Measurements from ENCODE around the gene RCN1. TPM values are rescaled to one million over a fixed set of nuclear protein-coding genes. Genes with fewer than 3 reads are reported as not detected.

The RCN1 gene
- total RNA-seq, result 118 and 222 TPM in 2 replicates

DNA sequence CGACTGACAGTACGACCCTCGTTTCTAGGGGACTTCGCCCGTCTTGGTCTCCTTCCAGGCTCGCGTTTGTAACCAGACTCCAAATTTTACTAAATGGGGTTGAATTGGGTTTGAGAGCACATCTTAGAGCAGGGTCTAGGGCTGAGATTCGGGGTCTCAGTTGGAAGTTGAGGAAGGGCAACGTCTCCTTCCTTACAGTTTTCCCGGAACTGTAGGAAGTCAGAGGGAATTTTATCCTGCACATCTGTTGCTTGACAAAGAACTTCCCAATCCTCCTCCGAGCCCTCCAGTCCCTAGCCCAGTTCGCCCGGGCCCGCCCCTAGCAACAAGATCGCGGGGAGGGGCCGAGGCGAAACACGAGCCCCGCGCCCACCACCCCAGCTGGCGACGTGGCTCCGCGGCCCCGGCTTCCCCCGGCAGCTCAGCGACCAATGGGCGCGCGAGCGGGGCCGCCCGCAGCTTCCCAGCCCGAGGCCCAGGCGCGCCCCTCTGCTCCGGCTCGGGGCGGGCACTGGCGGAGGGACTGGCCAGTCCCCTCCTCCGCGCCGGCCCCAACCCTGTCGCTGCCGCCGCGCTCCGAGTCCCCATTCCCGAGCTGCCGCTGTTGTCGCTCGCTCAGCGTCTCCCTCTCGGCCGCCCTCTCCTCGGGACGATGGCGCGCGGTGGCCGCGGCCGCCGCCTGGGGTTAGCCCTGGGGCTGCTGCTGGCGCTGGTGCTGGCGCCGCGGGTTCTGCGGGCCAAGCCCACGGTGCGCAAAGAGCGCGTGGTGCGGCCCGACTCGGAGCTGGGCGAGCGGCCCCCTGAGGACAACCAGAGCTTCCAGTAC, at the start of gene RCN1:
RCN1 (plus strand) TSS at position 530 of the 826 bp plus-strand sequence; CDS start at position 653, 123 bp downstream.
- peak within 1 kb of the TSS; percentile 70 for H3K4me3 ChIP-seq (ENCODE audit: low read depth, low read length)
- DNase-seq (ENCODE audit: low read depth), result no peak
- TF ChIP-seq, protein P1, sequence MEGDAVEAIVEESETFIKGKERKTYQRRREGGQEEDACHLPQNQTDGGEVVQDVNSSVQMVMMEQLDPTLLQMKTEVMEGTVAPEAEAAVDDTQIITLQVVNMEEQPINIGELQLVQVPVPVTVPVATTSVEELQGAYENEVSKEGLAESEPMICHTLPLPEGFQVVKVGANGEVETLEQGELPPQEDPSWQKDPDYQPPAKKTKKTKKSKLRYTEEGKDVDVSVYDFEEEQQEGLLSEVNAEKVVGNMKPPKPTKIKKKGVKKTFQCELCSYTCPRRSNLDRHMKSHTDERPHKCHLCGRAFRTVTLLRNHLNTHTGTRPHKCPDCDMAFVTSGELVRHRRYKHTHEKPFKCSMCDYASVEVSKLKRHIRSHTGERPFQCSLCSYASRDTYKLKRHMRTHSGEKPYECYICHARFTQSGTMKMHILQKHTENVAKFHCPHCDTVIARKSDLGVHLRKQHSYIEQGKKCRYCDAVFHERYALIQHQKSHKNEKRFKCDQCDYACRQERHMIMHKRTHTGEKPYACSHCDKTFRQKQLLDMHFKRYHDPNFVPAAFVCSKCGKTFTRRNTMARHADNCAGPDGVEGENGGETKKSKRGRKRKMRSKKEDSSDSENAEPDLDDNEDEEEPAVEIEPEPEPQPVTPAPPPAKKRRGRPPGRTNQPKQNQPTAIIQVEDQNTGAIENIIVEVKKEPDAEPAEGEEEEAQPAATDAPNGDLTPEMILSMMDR (conservative IDR thresholded peaks at IDR 0.05; ENCODE audit: low read depth, low read length), result no peak

DNA sequence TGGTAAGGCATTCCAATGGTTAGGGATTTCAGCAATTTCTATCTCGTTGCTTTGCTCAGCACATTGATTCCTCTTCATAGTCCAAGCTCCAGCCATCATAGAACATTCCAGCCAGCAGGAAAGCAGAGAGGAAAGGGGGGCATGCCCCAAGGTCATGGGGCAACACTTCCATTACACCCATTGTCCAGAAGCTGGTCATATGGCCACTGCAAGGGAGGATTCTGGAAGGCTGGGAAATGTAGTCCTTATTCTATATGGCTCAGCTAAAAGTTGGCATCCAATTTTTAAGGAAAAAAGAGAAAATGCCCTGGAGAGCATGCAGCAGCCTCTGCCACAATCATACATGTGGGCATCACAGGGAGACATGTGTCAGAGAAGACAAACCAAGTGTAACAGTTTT, 47.1 kb upstream of the RCN1 start:
- no peak for DNase-seq (ENCODE audit: low read depth)
- TF ChIP-seq, protein P1 (conservative IDR thresholded peaks at IDR 0.05; ENCODE audit: low read depth, low read length), result no peak

DNA sequence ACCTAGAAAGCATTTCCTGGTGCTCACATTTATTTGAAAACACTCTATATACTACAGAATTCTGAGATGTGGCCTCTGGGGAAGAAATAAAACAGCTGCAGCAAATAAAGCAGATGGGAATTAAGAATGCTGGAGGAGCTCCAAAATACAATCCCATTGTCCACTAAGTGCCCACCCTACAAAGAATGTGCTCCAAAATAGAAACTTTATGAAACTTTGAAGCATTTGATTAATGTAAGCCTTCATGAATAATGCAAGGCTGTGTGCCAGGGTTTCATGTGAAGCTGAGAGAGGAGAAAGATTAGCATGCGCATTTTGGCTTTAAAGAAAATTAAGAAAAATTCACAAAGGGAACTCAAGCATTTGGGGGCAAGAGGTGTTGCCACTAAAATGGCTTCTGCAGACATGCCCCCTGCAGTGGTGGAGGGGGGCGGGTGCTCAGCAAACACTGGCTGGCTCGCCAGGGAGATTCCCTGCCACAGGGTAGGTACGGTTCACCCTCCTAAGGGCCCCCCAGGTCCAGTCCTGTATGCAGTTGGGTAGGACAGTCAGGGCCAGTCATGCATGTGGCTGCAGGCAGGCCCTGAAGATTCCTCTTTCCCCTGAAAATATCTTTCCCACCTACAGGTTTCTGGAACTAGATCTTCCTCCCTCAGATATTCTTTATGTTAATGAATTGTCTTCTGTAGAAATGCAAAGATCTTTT, 46.6 kb upstream of the RCN1 start:
- no peak overlapping the region for H3K4me3 ChIP-seq (ENCODE audit: low read depth, low read length)
- no peak for DNase-seq (ENCODE audit: low read depth)
- TF ChIP-seq, protein P1 (conservative IDR thresholded peaks at IDR 0.05; ENCODE audit: low read depth, low read length), result no peak

More for the DNA sequence above, 47.1 kb upstream of the RCN1 start:
- H3K4me3 ChIP-seq (ENCODE audit: low read depth, low read length), result no peak overlapping the region

DNA sequence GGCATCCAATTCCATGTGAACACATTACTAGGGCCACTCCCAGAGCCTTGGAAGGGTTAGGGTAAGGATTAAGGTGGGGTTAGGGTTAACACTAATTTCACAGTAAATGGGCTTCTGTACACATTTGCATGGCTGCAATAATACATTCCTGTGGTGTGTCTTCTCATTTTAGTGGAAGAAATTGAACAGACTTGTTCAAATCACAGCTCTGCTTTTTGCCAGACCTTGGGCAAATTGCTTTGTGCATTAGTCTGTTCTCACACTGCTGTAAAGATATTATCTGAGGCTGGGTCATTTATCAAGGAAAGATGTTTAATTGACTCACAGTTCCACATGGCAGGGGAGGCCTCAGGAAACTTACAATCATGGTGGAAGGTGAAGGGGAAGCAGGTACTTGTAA, 45.4 kb upstream of the RCN1 start:
- H3K4me3 ChIP-seq (ENCODE audit: low read depth, low read length), result no peak overlapping the region
- no peak for DNase-seq (ENCODE audit: low read depth)
- TF ChIP-seq, protein P1 (conservative IDR thresholded peaks at IDR 0.05; ENCODE audit: low read depth, low read length), result no peak

DNA sequence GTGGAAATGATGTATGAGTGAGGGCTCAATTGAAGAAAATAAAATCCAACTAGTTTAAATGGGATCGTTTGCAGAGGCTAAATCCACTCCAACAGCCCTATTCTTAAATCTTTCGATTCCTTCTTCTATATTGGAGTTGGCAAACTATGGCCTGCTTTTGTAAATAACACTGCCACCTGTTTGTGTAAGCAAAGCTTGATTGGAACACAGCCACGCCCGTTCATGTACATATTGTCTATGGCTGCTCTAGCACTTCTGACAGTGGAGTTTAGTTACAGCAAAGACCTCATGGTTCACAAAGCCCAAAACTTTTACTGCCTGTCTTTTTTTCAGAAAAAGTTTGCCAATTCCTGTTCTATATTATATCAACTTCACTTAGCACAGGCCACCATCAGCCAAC, 40.6 kb upstream of the RCN1 start:
- TF ChIP-seq, protein P1 (conservative IDR thresholded peaks at IDR 0.05; ENCODE audit: low read depth, low read length), result no peak
- DNase-seq (ENCODE audit: low read depth), result no peak
- no peak overlapping the region for H3K4me3 ChIP-seq (ENCODE audit: low read depth, low read length)

DNA sequence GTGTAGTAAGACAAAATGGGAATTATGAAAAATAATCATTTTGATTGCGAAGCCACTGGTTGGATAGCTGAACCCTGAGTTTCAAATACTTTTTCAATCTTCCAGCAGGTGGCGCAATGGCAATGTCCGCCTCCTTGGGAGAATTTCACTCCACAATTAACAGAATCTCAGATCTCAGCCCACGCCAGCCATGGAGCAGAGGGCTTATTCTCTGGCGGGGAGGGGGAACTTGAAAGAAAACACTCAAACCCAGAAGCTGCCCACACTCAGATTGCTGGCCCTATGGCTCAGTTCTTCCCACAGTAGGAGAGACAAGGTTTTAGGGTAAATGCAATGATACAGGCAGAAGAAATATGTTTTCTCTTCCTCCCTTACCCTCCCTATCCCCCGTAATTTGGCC, 38.7 kb upstream of the RCN1 start:
- H3K4me3 ChIP-seq (ENCODE audit: low read depth, low read length), result no peak overlapping the region
- TF ChIP-seq, protein P1 (conservative IDR thresholded peaks at IDR 0.05; ENCODE audit: low read depth, low read length), result peak; percentile 79
- no peak for DNase-seq (ENCODE audit: low read depth)
